Activated CD8-positive, alpha-beta memory T cell treated with anti-CD3 and anti-CD28 coated beads for 48 hours (primary cell): ENCODE measurements around the gene IKZF1.

Experiments used
- DNase-seq, 3 experiments: peaks; one replicate each; pipeline ENCODE4 v3.0.0-alpha.2; 2020; ENCODE audit warnings: low read depth in 2 of 3, low spot score in 2 of 3

The IKZF1 gene

GRCh38 chr7:50404392-50404791 lies 99.9 kb downstream of the IKZF1 start:
- DNase-seq, result no peak

GRCh38 chr7:50405221-50405620 lies 100.7 kb downstream of the IKZF1 start:
- DNase-seq, result no peak

- no peak for DNase-seq
Measured at GRCh38 chr7:50406935-50407334, 102.4 kb downstream of the IKZF1 start.

- no peak for DNase-seq
Measured at GRCh38 chr7:50409856-50410745, 105.6 kb downstream of the IKZF1 start.

- DNase-seq, result no peak
Measured at GRCh38 chr7:50411332-50411731, 106.8 kb downstream of the IKZF1 start.

- no peak for DNase-seq
Measured at GRCh38 chr7:50412973-50413372, 108.5 kb downstream of the IKZF1 start.

GRCh38 chr7:50413561-50413960 lies 109.0 kb downstream of the IKZF1 start:
- no peak for DNase-seq

- no peak for DNase-seq
Measured at GRCh38 chr7:50415844-50416364, 111.4 kb downstream of the IKZF1 start.

GRCh38 chr7:50416527-50417182 lies 112.1 kb downstream of the IKZF1 start:
- no peak for DNase-seq

GRCh38 chr7:50418086-50418515 lies 113.6 kb downstream of the IKZF1 start:
- peak in 1 of 3 experiments; percentile 44 for DNase-seq

- no peak for DNase-seq
Measured at GRCh38 chr7:50418526-50419290, 114.2 kb downstream of the IKZF1 start.

- no peak for DNase-seq
Measured at GRCh38 chr7:50421043-50421442, 116.5 kb downstream of the IKZF1 start.

GRCh38 chr7:50422858-50423257 lies 118.3 kb downstream of the IKZF1 start:
- no peak for DNase-seq

- DNase-seq, result no peak
Measured at GRCh38 chr7:50423860-50424259, 119.3 kb downstream of the IKZF1 start.

GRCh38 chr7:50425318-50425717 lies 120.8 kb downstream of the IKZF1 start:
- DNase-seq, result no peak

- no peak for DNase-seq
Measured at GRCh38 chr7:50426280-50427045, 121.9 kb downstream of the IKZF1 start.

- no peak for DNase-seq
Measured at GRCh38 chr7:50427518-50427917, 123.0 kb downstream of the IKZF1 start.

- DNase-seq, result no peak
Measured at GRCh38 chr7:50428911-50429310, 124.4 kb downstream of the IKZF1 start.

GRCh38 chr7:50431316-50431715 lies 126.8 kb downstream of the IKZF1 start:
- no peak for DNase-seq

GRCh38 chr7:50431722-50432305 lies 127.3 kb downstream of the IKZF1 start:
- no peak for DNase-seq
